ENCODE measurements around the gene CISD2.
"Not testable (repeated sequence)": the region's sequence is repeated elsewhere in the genome, so short reads cannot be mapped to it uniquely, and the experiment has no call there.

CISD2 gene

GRCh38 chr4:102901804-102902203 is 33.0 kb downstream of the CISD2 start:
- in situ Hi-C loops (cut with MboI; ENCODE audit: low sequenced_read_pairs) = no loop called here

- in situ Hi-C loops (cut with MboI; ENCODE audit: low sequenced_read_pairs) = no loop called here
These were observed 50.1 kb downstream of the CISD2 start for GRCh38 chr4:102918859-102919258.

GRCh38 chr4:102919697-102920096 is 50.9 kb downstream of the CISD2 start:
- in situ Hi-C loops (cut with MboI; ENCODE audit: low sequenced_read_pairs) = not testable (repeated sequence)

GRCh38 chr4:102935716-102936115 is 66.9 kb downstream of the CISD2 start:
- in situ Hi-C loops (cut with MboI; ENCODE audit: low sequenced_read_pairs) = no loop called here

- in situ Hi-C loops (cut with MboI; ENCODE audit: low sequenced_read_pairs) = not testable (repeated sequence)
These were observed 69.3 kb downstream of the CISD2 start for GRCh38 chr4:102938063-102938462.
